Activated T-helper 1 cell treated with anti-CD3 and anti-CD28 coated beads, Interleukin-12 subunit alpha, Interleukin-12 subunit beta, Interleukin-2, Interleukin-4 antibody, amounts not matched to agents 30 ng/mL and 10 ng/mL and 1 ng/mL, durations not matched to agents 14 hours and 24 hours and 36 hours (primary cell): ENCODE measurements around the gene TMEM250. TPM values are rescaled to one million over a fixed set of nuclear protein-coding genes. Genes with fewer than 3 reads are reported as not detected.
"Not testable (repeated sequence)": the region's sequence is repeated elsewhere in the genome, so short reads cannot be mapped to it uniquely, and the experiment has no call there.

ENCODE experiments used
- DNase-seq: peaks from one replicate; pipeline ENCODE4 v3.0.0; 2021; ENCODE audit warnings: low spot score
- H3K27ac Mint-ChIP-seq: one replicate; pipeline ENCODE4 v1.8.0; 2021; ENCODE audit warnings: mild to moderate bottlenecking, mixed read lengths
- H3K27me3 Mint-ChIP-seq: one replicate; pipeline ENCODE4 v1.8.0; 2022; ENCODE audit warnings: mild to moderate bottlenecking, moderate library complexity, mixed read lengths; ENCODE audit not compliant: insufficient read depth
- H3K36me3 Mint-ChIP-seq: one replicate; pipeline ENCODE4 v1.8.0; 2021; ENCODE audit warnings: low read depth, mixed read lengths
- H3K4me1 Mint-ChIP-seq: one replicate; pipeline ENCODE4 v1.8.0; 2021; ENCODE audit warnings: low read depth, mixed read lengths
- H3K4me3 Mint-ChIP-seq: one replicate; pipeline ENCODE4 v1.8.0; 2021; ENCODE audit warnings: mild to moderate bottlenecking, moderate library complexity, mixed read lengths
- H3K9me3 Mint-ChIP-seq: one replicate; pipeline ENCODE4 v1.8.0; 2021; ENCODE audit warnings: mixed read lengths
- intact Hi-C: fragments of 100-400 bp; cut with micrococcal nuclease; formaldehyde crosslinking; loops from one replicate; pipeline ENCODE4 v1.15.1; 2024
- total RNA-seq: library from RNA; stranded (reverse); gene quantifications from 2 replicates; pipeline ENCODE4 v1.2.3, GENCODE V29; 2022

TMEM250 gene
- total RNA-seq, 1 donor from 2014 or later: 51.5 TPM

GRCh38 chr9:136109351-136110081, 9.2 kb downstream of the TMEM250 start:
- H3K9me3 Mint-ChIP-seq: no peaks in the 10 kb centered on the region
- intact Hi-C loops: loop anchor here (1.0 to 10.0 kb wide), 4 partner anchors 9 to 605 kb away; partner anchors contain the start of genes CAMSAP1, MRPS2, NACC2 and TMEM250
- peak; percentile 90 for DNase-seq
- peaks cover 3% of the 10 kb centered on the region for H3K27me3 Mint-ChIP-seq
- peak overlapping the region; percentile 85 for H3K4me3 Mint-ChIP-seq
- H3K4me1 Mint-ChIP-seq: peaks cover 39% of the 10 kb centered on the region
- H3K27ac Mint-ChIP-seq: peak overlapping the region; percentile 84
- peaks cover 4% of the 10 kb centered on the region for H3K36me3 Mint-ChIP-seq

GRCh38 chr9:136108648-136109266, 9.9 kb downstream of the TMEM250 start:
- H3K27ac Mint-ChIP-seq: no peak overlapping the region
- H3K27me3 Mint-ChIP-seq: peaks cover 3% of the 10 kb centered on the region
- intact Hi-C loops: loop anchor here (1.0 to 2.0 kb wide), 3 partner anchors 10 to 202 kb away; partner anchors contain the start of genes CAMSAP1, NACC2 and TMEM250
- peak overlapping the region; percentile 62 for H3K4me3 Mint-ChIP-seq
- no peak for DNase-seq
- H3K36me3 Mint-ChIP-seq: peaks cover 4% of the 10 kb centered on the region
- no peaks in the 10 kb centered on the region for H3K9me3 Mint-ChIP-seq
- H3K4me1 Mint-ChIP-seq: peaks cover 35% of the 10 kb centered on the region

- intact Hi-C loops: loop anchor here (2.0 kb wide), 2 partner anchors 13 to 201 kb away; partner anchors contain the start of genes CAMSAP1 and NACC2
- H3K4me1 Mint-ChIP-seq: peaks cover 29% of the 10 kb centered on the region
- H3K27ac Mint-ChIP-seq: no peak overlapping the region
- no peaks in the 10 kb centered on the region for H3K9me3 Mint-ChIP-seq
- H3K36me3 Mint-ChIP-seq: no peaks in the 10 kb centered on the region
- no peak for DNase-seq
- H3K27me3 Mint-ChIP-seq: peaks cover 3% of the 10 kb centered on the region
- H3K4me3 Mint-ChIP-seq: peak overlapping the region; percentile 62
Observed at GRCh38 chr9:136107953-136108647, 10.6 kb downstream of the TMEM250 start.

GRCh38 chr9:136107155-136107952, 11.3 kb downstream of the TMEM250 start:
- H3K27ac Mint-ChIP-seq: peak overlapping the region; percentile 63
- H3K4me3 Mint-ChIP-seq: peak overlapping the region; percentile 42
- H3K9me3 Mint-ChIP-seq: no peaks in the 10 kb centered on the region
- H3K4me1 Mint-ChIP-seq: peaks cover 27% of the 10 kb centered on the region
- H3K27me3 Mint-ChIP-seq: peaks cover 3% of the 10 kb centered on the region
- peak; percentile 28 for DNase-seq
- intact Hi-C loops: no loop called here
- no peaks in the 10 kb centered on the region for H3K36me3 Mint-ChIP-seq

- peaks cover 3% of the 10 kb centered on the region for H3K27me3 Mint-ChIP-seq
- H3K36me3 Mint-ChIP-seq: no peaks in the 10 kb centered on the region
- H3K27ac Mint-ChIP-seq: no peak overlapping the region
- intact Hi-C loops: no loop called here
- peaks cover 21% of the 10 kb centered on the region for H3K4me1 Mint-ChIP-seq
- no peak for DNase-seq
- no peak overlapping the region for H3K4me3 Mint-ChIP-seq
- H3K9me3 Mint-ChIP-seq: no peaks in the 10 kb centered on the region
Observed at GRCh38 chr9:136105398-136106135, 13.1 kb downstream of the TMEM250 start.

- no peak overlapping the region for H3K4me3 Mint-ChIP-seq
- H3K4me1 Mint-ChIP-seq: peaks cover 14% of the 10 kb centered on the region
- H3K27me3 Mint-ChIP-seq: peaks cover 3% of the 10 kb centered on the region
- H3K9me3 Mint-ChIP-seq: no peaks in the 10 kb centered on the region
- no peak overlapping the region for H3K27ac Mint-ChIP-seq
- intact Hi-C loops: no loop called here
- H3K36me3 Mint-ChIP-seq: no peaks in the 10 kb centered on the region
- DNase-seq: no peak
Observed at GRCh38 chr9:136104916-136105315, 13.8 kb downstream of the TMEM250 start.

- H3K4me1 Mint-ChIP-seq: peaks cover 13% of the 10 kb centered on the region
- no peaks in the 10 kb centered on the region for H3K9me3 Mint-ChIP-seq
- no peaks in the 10 kb centered on the region for H3K36me3 Mint-ChIP-seq
- H3K27ac Mint-ChIP-seq: no peak overlapping the region
- no peak overlapping the region for H3K4me3 Mint-ChIP-seq
- intact Hi-C loops: no loop called here
- peaks cover 3% of the 10 kb centered on the region for H3K27me3 Mint-ChIP-seq
- no peak for DNase-seq
Observed at GRCh38 chr9:136104488-136104800, 14.2 kb downstream of the TMEM250 start.

- DNase-seq: no peak
- intact Hi-C loops: no loop called here
- Mint-ChIP-seq H3K9me3 (no peaks in the 10 kb centered on the region), H3K27me3 (peaks cover 3% of the 10 kb centered on the region), H3K4me3 (no peak overlapping the region), H3K4me1 (peaks cover 13% of the 10 kb centered on the region), H3K27ac (no peak overlapping the region), H3K36me3 (no peaks in the 10 kb centered on the region)
Observed at GRCh38 chr9:136103651-136104487, 14.8 kb downstream of the TMEM250 start.

GRCh38 chr9:136101615-136102074, 17.0 kb downstream of the TMEM250 start:
- H3K27me3 Mint-ChIP-seq, H3K4me3 Mint-ChIP-seq, H3K9me3 Mint-ChIP-seq, H3K36me3 Mint-ChIP-seq, intact Hi-C loops, H3K4me1 Mint-ChIP-seq, DNase-seq, H3K27ac Mint-ChIP-seq: not testable (repeated sequence)

GRCh38 chr9:136100700-136101614, 17.7 kb downstream of the TMEM250 start:
- intact Hi-C loops: no loop called here
- Mint-ChIP-seq H3K4me1 (peaks cover 4% of the 10 kb centered on the region), H3K27me3 (peaks cover 3% of the 10 kb centered on the region), H3K9me3 (no peaks in the 10 kb centered on the region), H3K27ac (no peak overlapping the region), H3K4me3 (no peak overlapping the region), H3K36me3 (no peaks in the 10 kb centered on the region)
- DNase-seq: no peak

- intact Hi-C loops: no loop called here
- Mint-ChIP-seq H3K4me3 (no peak overlapping the region), H3K27ac (no peak overlapping the region)
Observed at GRCh38 chr9:136099542-136099941, 19.1 kb downstream of the TMEM250 start.

More at GRCh38 chr9:136099542-136099941, 19.1 kb downstream of the TMEM250 start:
- Mint-ChIP-seq H3K9me3 (no peaks in the 10 kb centered on the region), H3K4me1 (no peaks in the 10 kb centered on the region), H3K36me3 (no peaks in the 10 kb centered on the region), H3K27me3 (no peaks in the 10 kb centered on the region)
- no peak for DNase-seq
